GM18867 (cell line): ENCODE results near the gene EMC1.
"Not testable (repeated sequence)": the region's sequence is repeated elsewhere in the genome, so short reads cannot be mapped to it uniquely, and the experiment has no call there.

Experiments
- ATAC-seq: cut with Tn5 transposase; IDR thresholded peaks from one replicate; pipeline ENCODE4 v1.9.1; 2021; ENCODE audit warnings: mild to moderate bottlenecking, moderate library complexity; ENCODE audit not compliant: unreplicated experiment

EMC1 gene

GRCh38 chr1:19251305-19252196 is at the start of gene EMC1, which contains the start of gene MRTO4:
Gene EMC1, minus strand, starts transcription at chr1:19251524. Its CDS starts 15 bp downstream, at chr1:19251509.
Gene MRTO4, plus strand, starts transcription at chr1:19251805. Its CDS starts 31 bp downstream, at chr1:19251836.
- peak; percentile 76 for ATAC-seq

- ATAC-seq = no peak
Observed at GRCh38 chr1:19300211-19300610, 48.9 kb upstream of the EMC1 start.

GRCh38 chr1:19294638-19295037 is 43.3 kb upstream of the EMC1 start:
- no peak for ATAC-seq

- no peak for ATAC-seq
Observed at GRCh38 chr1:19289244-19289643, 37.9 kb upstream of the EMC1 start.

GRCh38 chr1:19288324-19289241 is 37.3 kb upstream of the EMC1 start, which contains the start of gene AKR7A3:
Gene AKR7A3, minus strand, starts transcription at chr1:19288770. Its CDS starts 61 bp downstream, at chr1:19288709.
- not testable (repeated sequence) for ATAC-seq

GRCh38 chr1:19287436-19288185 is 36.3 kb upstream of the EMC1 start:
- no peak for ATAC-seq

GRCh38 chr1:19285807-19286206 is 34.5 kb upstream of the EMC1 start:
- ATAC-seq = not testable (repeated sequence)

GRCh38 chr1:19285366-19285765 is 34.0 kb upstream of the EMC1 start:
- not testable (repeated sequence) for ATAC-seq

GRCh38 chr1:19284881-19285280 is 33.6 kb upstream of the EMC1 start:
- no peak for ATAC-seq

- ATAC-seq = no peak
Observed at GRCh38 chr1:19283891-19284290, 32.6 kb upstream of the EMC1 start.

GRCh38 chr1:19274636-19275035 is 23.3 kb upstream of the EMC1 start:
- ATAC-seq = no peak

- not testable (repeated sequence) for ATAC-seq
Observed at GRCh38 chr1:19273844-19274531, 22.7 kb upstream of the EMC1 start.

GRCh38 chr1:19273106-19273843 is 22.0 kb upstream of the EMC1 start:
- no peak for ATAC-seq

- ATAC-seq = no peak
Observed at GRCh38 chr1:19272064-19272463, 20.7 kb upstream of the EMC1 start.

- not testable (repeated sequence) for ATAC-seq
Observed at GRCh38 chr1:19270343-19270730, 19.0 kb upstream of the EMC1 start.

GRCh38 chr1:19269427-19270342 is 18.4 kb upstream of the EMC1 start:
- not testable (repeated sequence) for ATAC-seq

GRCh38 chr1:19268445-19268844 is 17.1 kb upstream of the EMC1 start:
- no peak for ATAC-seq

- no peak for ATAC-seq
Observed at GRCh38 chr1:19262744-19263143, 11.4 kb upstream of the EMC1 start.
